Astrocyte of the cerebellum (primary cell): ENCODE measurements around the gene SYTL1.

ENCODE experiments used
- DNase-seq: peaks from one replicate; pipeline ENCODE4 v3.0.0-alpha.2; 2011; ENCODE audit warnings: low read depth
- H3K4me3 ChIP-seq: 2 replicates; pipeline ENCODE4 v1.5.1; 2011; ENCODE audit warnings: mild to moderate bottlenecking, low read depth, low read length, moderate library complexity
- CTCF ChIP-seq: IDR thresholded peaks from 2 replicates; pipeline ENCODE4 v1.5.1; 2012; ENCODE audit warnings: low read length, low read depth, moderate library complexity, mild to moderate bottlenecking; ENCODE audit errors: missing control alignments
- in situ Hi-C: cut with HindIII; loops from 2 replicates; pipeline ENCODE4 v1.10.0; 2017; ENCODE audit warnings: low sequenced_read_pairs

The SYTL1 gene

GRCh38 chr1:27345272-27345671 lies 3.5 kb downstream of the SYTL1 start:
- no peak for DNase-seq

GRCh38 chr1:27346357-27346756 lies 4.5 kb downstream of the SYTL1 start:
- no peak overlapping the region for H3K4me3 ChIP-seq
- no peak for DNase-seq
- in situ Hi-C loops: no loop called here
- TF ChIP-seq CTCF: no peak

More at GRCh38 chr1:27345272-27345671, 3.5 kb downstream of the SYTL1 start:
- in situ Hi-C loops: no loop called here
- H3K4me3 ChIP-seq: no peak overlapping the region
- TF ChIP-seq CTCF: no peak

DNA sequence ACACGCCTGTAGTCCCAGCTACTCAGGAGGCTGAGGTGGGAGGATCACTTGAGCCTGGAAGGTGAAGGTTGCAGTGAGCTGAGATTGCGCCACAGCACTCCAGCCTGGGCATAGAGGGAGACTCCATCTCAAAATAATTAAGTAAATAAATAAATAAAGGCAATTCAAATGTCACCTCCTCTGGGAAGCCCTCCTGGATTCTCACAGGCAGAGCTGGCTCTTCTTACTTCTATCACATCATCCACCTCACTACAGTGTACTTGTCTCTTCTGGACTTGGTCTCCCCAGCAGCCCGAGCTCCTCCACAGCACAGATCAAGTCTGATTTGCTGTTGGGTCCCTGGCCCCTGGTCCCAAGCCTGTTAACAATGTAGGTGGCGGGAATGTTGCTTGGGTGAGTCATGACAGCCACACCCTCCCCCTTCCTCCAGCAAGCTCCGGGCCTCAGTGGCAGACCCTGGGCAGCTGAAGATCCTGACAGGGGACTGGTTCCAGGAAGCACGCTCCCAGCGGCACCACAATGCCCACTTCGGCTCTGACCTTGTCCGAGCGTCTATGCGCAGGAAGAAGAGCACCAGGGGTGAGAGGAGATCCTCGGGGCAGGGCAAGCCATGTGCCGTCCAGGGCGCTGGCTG lies 5.3 kb downstream of the SYTL1 start:
- H3K4me3 ChIP-seq: no peak overlapping the region
- no peak for DNase-seq
- no peak for TF ChIP-seq CTCF
- in situ Hi-C loops: no loop called here

DNA sequence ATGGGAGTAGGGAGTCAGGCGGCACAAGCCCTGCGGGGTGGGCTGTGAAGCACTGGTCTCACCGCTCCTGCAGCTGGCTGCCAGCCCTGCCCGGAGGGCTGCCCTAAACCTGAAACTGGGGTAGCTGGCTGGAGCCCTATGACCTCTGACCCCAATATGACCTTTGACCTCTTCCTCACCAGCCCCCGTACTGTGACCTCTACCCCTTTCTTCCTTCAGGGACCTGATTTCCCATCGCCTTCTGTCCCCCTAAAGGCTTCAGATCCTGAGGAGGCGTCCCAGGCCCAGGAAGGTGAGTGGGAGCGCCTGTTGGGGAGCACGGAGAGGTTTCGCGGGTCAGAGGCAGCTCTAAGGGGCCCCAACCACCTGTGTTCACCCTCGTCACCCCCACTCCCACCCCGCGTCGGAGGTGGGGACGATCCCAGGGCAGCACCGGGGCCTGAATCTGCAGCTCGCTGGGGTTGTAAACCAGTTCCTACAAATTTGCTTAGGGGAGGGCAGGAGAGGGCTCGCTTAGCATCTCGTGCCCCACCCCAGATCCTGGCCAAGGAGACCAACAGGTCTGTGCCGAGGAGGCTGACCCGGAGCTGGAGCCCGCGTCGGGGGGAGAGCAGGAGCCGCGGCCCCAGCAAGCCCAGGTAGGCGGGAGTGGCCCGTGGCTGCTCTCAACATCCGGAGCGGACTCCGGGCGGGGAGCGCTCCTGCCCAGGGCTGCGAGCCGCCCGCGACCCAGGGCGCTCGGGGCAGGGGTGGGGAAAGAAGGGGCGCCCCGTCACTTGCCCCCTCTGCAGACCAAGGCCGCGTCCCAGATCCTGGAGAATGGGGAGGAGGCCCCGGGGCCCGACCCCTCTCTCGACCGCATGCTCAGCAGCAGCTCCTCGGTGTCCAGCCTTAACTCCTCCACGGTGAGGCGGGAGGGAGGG lies 7.3 kb downstream of the SYTL1 start:
- no peak for TF ChIP-seq CTCF
- no peak for DNase-seq
- in situ Hi-C loops: no loop called here
- peak overlapping the region; percentile 34 for H3K4me3 ChIP-seq

GRCh38 chr1:27349784-27350662 lies 8.2 kb downstream of the SYTL1 start:
- H3K4me3 ChIP-seq: peak overlapping the region; percentile 34
- no peak for DNase-seq
- in situ Hi-C loops: no loop called here

More at GRCh38 chr1:27349784-27350662, 8.2 kb downstream of the SYTL1 start:
- no peak for TF ChIP-seq CTCF
